ENCODE data around the gene NPBWR2. TPM values are rescaled to one million over a fixed set of nuclear protein-coding genes. Genes with fewer than 3 reads are reported as not detected.

The NPBWR2 gene, protein sequence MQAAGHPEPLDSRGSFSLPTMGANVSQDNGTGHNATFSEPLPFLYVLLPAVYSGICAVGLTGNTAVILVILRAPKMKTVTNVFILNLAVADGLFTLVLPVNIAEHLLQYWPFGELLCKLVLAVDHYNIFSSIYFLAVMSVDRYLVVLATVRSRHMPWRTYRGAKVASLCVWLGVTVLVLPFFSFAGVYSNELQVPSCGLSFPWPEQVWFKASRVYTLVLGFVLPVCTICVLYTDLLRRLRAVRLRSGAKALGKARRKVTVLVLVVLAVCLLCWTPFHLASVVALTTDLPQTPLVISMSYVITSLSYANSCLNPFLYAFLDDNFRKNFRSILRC
- total RNA-seq, result not detected

DNA sequence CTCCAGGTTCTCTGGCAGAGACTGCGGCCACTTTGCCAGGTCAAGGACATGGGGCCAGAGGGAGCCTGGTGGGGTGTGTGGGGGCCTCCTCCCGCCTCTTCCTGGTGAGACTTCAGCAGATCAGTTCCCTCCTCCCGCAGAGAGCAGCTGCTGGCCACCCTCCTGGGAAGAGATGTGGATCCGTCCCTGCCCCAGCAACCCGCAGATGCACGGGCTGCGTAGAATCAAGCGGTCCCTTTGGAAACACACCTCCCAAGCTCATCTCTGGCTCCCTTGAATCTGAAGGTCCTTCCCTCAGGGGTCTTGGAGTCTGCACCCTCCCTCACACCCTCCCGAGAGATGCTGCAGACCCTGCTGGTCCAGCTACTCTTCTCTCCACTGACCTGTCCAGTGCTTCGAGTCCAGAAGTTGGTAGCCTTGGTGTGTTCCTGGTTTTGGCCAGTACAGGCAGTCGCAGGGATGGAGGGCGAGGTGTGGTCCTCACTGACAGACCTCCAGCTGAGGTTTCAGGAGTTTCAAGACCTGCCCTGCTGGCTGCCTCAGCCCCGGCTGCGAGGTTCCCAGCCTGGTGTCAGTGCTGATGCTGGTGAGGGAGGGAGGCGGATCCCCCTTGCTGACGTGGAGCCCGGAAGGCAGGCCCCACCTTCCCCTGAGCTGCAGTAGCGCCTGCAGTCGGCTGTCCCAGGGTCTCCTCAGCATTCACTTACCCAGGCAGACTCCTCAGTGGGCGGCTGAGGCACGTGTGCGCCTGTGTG, at the start of gene NPBWR2:
TSS of gene NPBWR2 (minus strand) at position 585 of the 755 bp plus-strand sequence. CDS start 734 bp downstream, outside the sequence.

DNA sequence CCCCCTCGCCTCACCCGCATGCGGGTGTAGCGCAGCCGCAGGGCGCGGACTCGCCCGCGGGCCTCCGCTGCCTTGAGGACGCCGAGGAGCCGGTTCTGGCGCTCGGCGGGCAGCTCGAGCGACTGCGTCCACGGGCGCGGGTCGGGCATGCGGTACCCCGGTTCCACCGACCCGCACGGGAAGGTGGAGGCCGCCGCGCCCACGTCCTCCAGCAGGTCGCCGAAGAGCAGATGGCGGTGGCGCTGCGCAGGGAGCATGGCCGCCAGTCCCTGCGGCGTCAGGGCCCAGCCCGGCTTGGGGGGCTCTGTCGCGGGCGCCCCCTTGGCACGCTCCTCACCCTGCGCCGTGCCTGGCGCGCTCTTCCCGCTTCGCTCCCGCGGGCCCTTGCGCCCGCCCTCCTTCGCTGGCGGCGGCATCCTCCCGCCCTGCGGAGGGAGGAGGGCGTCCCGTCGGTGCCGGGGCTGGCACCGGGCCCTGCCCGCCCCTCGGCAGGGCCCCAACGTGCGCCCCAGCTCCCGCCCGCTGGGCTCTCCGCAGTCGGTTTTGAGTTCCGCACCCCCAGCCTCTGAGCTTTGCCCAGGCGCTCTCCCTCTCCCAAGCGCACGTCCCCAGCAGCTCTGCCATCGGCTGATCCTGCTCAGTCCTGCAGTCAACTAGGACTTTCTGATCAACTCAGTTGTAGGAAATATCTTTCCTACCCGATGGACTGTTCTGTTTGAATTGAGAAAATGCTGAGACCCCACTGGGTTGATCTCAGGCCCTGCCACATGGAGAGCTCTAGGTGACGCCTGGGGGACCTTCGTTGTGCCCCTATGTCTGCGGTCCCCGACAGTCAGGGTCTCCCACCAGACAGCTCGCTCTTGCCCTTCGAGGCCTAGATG, 23.3 kb downstream of the NPBWR2 start, which contains the start of gene LKAAEAR1:
TSS of gene LKAAEAR1 (minus strand) at position 595 of the 881 bp plus-strand sequence. CDS start at position 416, 179 bp downstream.

DNA sequence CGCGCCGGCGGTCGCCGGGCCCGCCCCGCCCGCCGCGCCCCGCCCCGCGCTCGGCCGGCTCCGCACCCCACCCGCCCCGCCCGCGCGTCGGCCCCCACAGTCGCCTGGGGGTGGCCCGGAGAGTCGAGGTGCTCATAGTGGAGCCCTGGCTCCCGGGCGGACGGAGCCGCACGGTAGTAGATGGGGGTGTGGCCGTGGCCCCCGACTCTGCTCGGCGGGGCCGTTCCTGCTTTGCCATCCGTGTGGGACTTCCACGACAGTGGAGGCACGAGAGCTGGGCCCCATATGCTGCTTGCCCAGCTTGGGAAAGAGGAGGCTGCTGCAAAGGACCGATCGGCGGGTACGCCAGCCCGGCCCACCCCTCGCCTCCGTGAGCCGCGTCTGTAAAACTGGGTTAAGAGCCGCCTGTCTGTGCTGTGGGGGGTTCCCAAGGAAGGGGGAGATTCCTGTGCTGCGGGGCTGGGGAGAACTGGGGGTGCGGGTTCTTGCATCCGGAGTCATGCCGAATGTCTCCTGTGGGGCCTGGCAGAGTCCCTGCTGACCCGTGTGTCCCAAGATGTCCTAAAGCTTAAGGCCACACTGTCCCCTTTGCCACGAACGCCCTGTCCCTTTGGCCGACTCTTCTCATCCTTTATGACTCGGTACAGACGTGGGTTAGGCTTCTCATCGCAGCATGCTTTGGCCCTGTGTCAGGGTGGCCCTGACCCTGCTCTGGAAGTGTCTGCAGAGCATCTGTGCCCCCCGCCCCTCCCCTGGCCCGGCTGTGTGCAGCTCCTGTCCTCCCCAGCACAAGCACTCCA, 27.2 kb downstream of the NPBWR2 start, which contains the start of gene OPRL1:
TSS of gene OPRL1 (plus strand) at position 70 of the 800 bp plus-strand sequence. CDS start 12,639 bp downstream, outside the sequence.

DNA sequence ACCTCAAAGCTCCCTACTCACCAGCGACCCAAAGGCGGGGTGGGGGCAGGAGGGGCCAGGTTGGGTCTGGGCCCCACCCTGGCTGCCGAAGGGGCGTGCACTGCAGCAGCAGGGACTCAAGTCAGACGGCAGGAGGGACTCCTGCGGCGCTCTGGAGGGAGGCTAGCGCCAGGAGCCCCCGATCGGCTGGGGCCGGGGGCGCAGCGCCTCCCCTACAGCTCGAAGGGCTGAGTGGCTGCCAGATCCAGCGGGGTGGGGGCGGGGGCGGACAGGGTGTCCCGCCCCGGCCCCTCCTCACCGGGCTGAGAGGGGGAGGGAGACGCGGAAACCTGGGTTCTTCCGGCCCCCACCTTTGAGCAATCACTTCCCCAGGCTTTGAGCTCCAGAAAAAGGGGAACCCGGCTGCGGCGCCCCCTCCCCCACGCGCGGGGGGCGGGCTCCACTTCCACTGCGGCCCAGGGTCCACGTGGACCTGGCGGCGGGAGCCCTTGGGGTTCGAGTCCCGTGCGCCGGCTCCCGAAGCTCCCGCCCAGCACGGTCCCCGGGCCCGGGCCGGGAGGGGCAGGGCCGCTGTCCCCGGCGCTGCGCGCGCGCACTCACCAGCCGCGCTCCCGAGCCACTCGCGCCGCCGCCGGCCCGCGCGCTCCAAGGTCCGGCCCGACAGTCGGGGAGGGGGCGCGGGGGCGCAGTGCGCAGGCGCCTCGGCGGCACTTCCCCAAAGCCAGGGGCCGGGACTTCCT, 27.9 kb downstream of the NPBWR2 start, which contains the start of gene RGS19:
TSS of gene RGS19 (minus strand) at position 246 of the 740 bp plus-strand sequence. CDS start 2,632 bp downstream, outside the sequence.

DNA sequence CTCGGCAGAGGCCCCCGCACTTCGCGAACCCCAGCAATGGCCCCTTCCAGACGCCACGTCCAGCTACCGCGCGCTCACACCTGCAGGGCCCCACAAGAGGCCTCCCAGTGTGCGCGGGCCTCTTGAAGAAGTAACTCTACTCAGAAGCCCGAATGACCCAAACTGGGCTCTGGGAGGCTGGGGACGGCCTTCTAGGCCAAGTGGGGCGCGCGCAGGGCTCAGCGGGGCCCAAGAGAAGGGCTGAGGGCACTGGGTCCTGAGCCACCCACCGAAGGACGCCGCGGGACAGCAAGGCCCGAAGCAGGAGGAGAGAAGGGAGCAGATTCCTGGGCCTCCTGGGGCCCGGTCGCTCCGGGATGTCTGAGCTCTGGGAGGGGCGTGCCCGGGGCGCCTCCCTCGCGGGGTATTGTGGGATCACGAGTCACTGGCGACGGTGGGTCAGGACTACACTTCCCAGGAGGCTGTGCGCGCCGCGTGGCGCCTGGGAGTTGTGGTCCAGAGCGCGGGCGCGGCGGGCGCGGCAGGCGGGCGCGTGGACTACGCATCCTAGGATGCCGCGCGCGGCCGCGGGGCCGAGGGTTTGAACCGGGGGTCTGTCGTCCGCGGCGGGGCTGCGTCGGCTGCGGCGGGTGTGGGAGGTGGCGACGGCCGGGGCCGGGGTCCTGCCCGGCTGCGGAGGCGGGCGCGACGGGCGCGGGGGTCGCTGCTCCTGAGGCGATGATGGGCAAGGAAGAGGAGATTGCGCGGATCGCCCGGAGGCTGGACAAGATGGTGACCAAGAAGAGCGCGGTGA, 44.6 kb downstream of the NPBWR2 start, which contains the start of gene TCEA2:
TSS of gene TCEA2 (plus strand) at position 603 of the 793 bp plus-strand sequence. CDS start at position 718, 115 bp downstream.

Small RNA genes within 50 kb of the gene (small RNA-seq; reads per million reads assigned to genes)
- gene AL355803.1, result not detected
- gene MIR6813, result not detected

Other genes with a start within 250 kb of the NPBWR2 start
- not detected for gene ABHD16B, start 246.1 kb downstream of the NPBWR2 start, total RNA-seq
- 30.0 TPM for gene TPD52L2, start 242.3 kb downstream of the NPBWR2 start, total RNA-seq
- gene DNAJC5, start 212.4 kb downstream of the NPBWR2 start, total RNA-seq, result 122 TPM
- gene UCKL1, start 151.1 kb downstream of the NPBWR2 start, total RNA-seq, result 17.8 TPM
- 18.0 TPM for gene ZNF512B, start 137.6 kb downstream of the NPBWR2 start, total RNA-seq
- 10.4 TPM for gene SAMD10, start 127.9 kb downstream of the NPBWR2 start, total RNA-seq
- 59.7 TPM for gene PRPF6, start 126.4 kb downstream of the NPBWR2 start, total RNA-seq
- gene C20orf204, start 71.4 kb downstream of the NPBWR2 start, total RNA-seq, result 3.7 TPM
- gene SOX18, start 57.9 kb downstream of the NPBWR2 start, total RNA-seq, result 1.6 TPM
- 42.0 TPM for gene TCEA2, start 44.4 kb downstream of the NPBWR2 start, total RNA-seq
- 12.9 TPM for gene RGS19, start 28.0 kb downstream of the NPBWR2 start, total RNA-seq
- gene OPRL1, start 27.5 kb downstream of the NPBWR2 start, total RNA-seq, result 33.4 TPM
- 2.1 TPM for gene LKAAEAR1, start 23.2 kb downstream of the NPBWR2 start, total RNA-seq
- 11.3 TPM for gene MYT1, start 56.9 kb upstream of the NPBWR2 start, total RNA-seq
- gene PCMTD2, start 148.2 kb upstream of the NPBWR2 start, total RNA-seq, result 90.9 TPM

Measured in diencephalon (tissue), 1 donor.